ENCODE measurements around the gene TBC1D1. TPM values are rescaled to one million over a fixed set of nuclear protein-coding genes. Genes with fewer than 3 reads are reported as not detected.

The TBC1D1 gene
- total RNA-seq, 1 experiment from 2014 or later, result 97.1 TPM

GRCh38 chr4:38113551-38113950 is 222.7 kb downstream of the TBC1D1 start:
- DNase-seq (ENCODE audit: low read depth in 1 of 2, low spot score in 2 of 2), result no peak
- Histone ChIP-seq H3K9me3 (replicated peaks) (no peaks in the 10 kb centered on the region), H3K27ac (no peak overlapping the region), H3K36me3 (no peaks in the 10 kb centered on the region), H3K27me3 (replicated peaks) (no peaks in the 10 kb centered on the region), H3K4me3 (no peak overlapping the region), H3K4me1 (replicated peaks) (peaks cover 31% of the 10 kb centered on the region)

- H3K27me3 ChIP-seq (replicated peaks), result no peaks in the 10 kb centered on the region
- no peak for DNase-seq (ENCODE audit: low read depth in 1 of 2, low spot score in 2 of 2)
- H3K9me3 ChIP-seq (replicated peaks), result no peaks in the 10 kb centered on the region
- H3K4me3 ChIP-seq, result no peak overlapping the region
- peaks cover 28% of the 10 kb centered on the region for H3K4me1 ChIP-seq (replicated peaks)
- H3K27ac ChIP-seq, result no peak overlapping the region
- H3K36me3 ChIP-seq, result no peaks in the 10 kb centered on the region
Measured at GRCh38 chr4:38114386-38115150, 223.7 kb downstream of the TBC1D1 start.

GRCh38 chr4:38115601-38116000 is 224.7 kb downstream of the TBC1D1 start:
- H3K27ac ChIP-seq, result no peak overlapping the region
- H3K27me3 ChIP-seq (replicated peaks), result no peaks in the 10 kb centered on the region

GRCh38 chr4:38117591-38117990 is 226.7 kb downstream of the TBC1D1 start:
- Histone ChIP-seq H3K27ac (no peak overlapping the region), H3K4me3 (no peak overlapping the region), H3K27me3 (replicated peaks) (no peaks in the 10 kb centered on the region), H3K36me3 (no peaks in the 10 kb centered on the region), H3K9me3 (replicated peaks) (no peaks in the 10 kb centered on the region), H3K4me1 (replicated peaks) (peaks cover 17% of the 10 kb centered on the region)
- no peak for DNase-seq (ENCODE audit: low read depth in 1 of 2, low spot score in 2 of 2)

More at GRCh38 chr4:38115601-38116000, 224.7 kb downstream of the TBC1D1 start:
- H3K9me3 ChIP-seq (replicated peaks), result no peaks in the 10 kb centered on the region
- no peak for DNase-seq (ENCODE audit: low read depth in 1 of 2, low spot score in 2 of 2)
- peaks cover 28% of the 10 kb centered on the region for H3K4me1 ChIP-seq (replicated peaks)
- no peaks in the 10 kb centered on the region for H3K36me3 ChIP-seq
- no peak overlapping the region for H3K4me3 ChIP-seq

- Histone ChIP-seq H3K36me3 (0 out of 2 replicates have a peak, but pooled peaks cover 1% of the 10 kb centered on the region), H3K9me3 (replicated peaks) (no peaks in the 10 kb centered on the region), H3K4me1 (replicated peaks) (peaks cover 17% of the 10 kb centered on the region), H3K27ac (no peak overlapping the region), H3K4me3 (no peak overlapping the region), H3K27me3 (replicated peaks) (no peaks in the 10 kb centered on the region)
- DNase-seq (ENCODE audit: low read depth in 1 of 2, low spot score in 2 of 2), result peak; percentile 56 to 64
Measured at GRCh38 chr4:38119668-38120385, 228.9 kb downstream of the TBC1D1 start.

GRCh38 chr4:38120772-38121171 is 229.9 kb downstream of the TBC1D1 start:
- Histone ChIP-seq H3K27ac (no peak overlapping the region), H3K4me1 (replicated peaks) (peaks cover 17% of the 10 kb centered on the region), H3K36me3 (0 out of 2 replicates have a peak, but pooled peaks cover 3% of the 10 kb centered on the region), H3K9me3 (replicated peaks) (no peaks in the 10 kb centered on the region), H3K4me3 (no peak overlapping the region), H3K27me3 (replicated peaks) (no peaks in the 10 kb centered on the region)
- no peak for DNase-seq (ENCODE audit: low read depth in 1 of 2, low spot score in 2 of 2)

GRCh38 chr4:38122060-38122459 is 231.2 kb downstream of the TBC1D1 start:
- Histone ChIP-seq H3K4me3 (no peak overlapping the region), H3K4me1 (replicated peaks) (peaks cover 17% of the 10 kb centered on the region), H3K27me3 (replicated peaks) (no peaks in the 10 kb centered on the region), H3K9me3 (replicated peaks) (no peaks in the 10 kb centered on the region), H3K36me3 (peaks cover 6% of the 10 kb centered on the region; the same call in 1 of the 2 replicates), H3K27ac (no peak overlapping the region)
- DNase-seq (ENCODE audit: low read depth in 1 of 2, low spot score in 2 of 2), result no peak

- no peak for DNase-seq (ENCODE audit: low read depth in 1 of 2, low spot score in 2 of 2)
- Histone ChIP-seq H3K4me3 (no peak overlapping the region), H3K27me3 (replicated peaks) (no peaks in the 10 kb centered on the region), H3K4me1 (replicated peaks) (peaks cover 22% of the 10 kb centered on the region), H3K36me3 (peaks cover 6% of the 10 kb centered on the region; the same call in 1 of the 2 replicates), H3K9me3 (replicated peaks) (no peaks in the 10 kb centered on the region), H3K27ac (no peak overlapping the region)
Measured at GRCh38 chr4:38123555-38123954, 232.7 kb downstream of the TBC1D1 start.

- no peak for DNase-seq (ENCODE audit: low read depth in 1 of 2, low spot score in 2 of 2)
- Histone ChIP-seq H3K27me3 (replicated peaks) (no peaks in the 10 kb centered on the region), H3K4me3 (no peak overlapping the region), H3K9me3 (replicated peaks) (no peaks in the 10 kb centered on the region), H3K4me1 (replicated peaks) (peaks cover 24% of the 10 kb centered on the region), H3K36me3 (peaks cover 6% of the 10 kb centered on the region; the same call in 1 of the 2 replicates), H3K27ac (no peak overlapping the region)
Measured at GRCh38 chr4:38124961-38125360, 234.1 kb downstream of the TBC1D1 start.

GRCh38 chr4:38125816-38126215 is 234.9 kb downstream of the TBC1D1 start:
- H3K4me3 ChIP-seq, result no peak overlapping the region

GRCh38 chr4:38128478-38129459 is 237.9 kb downstream of the TBC1D1 start:
- Histone ChIP-seq H3K27ac (no peak overlapping the region), H3K9me3 (replicated peaks) (no peaks in the 10 kb centered on the region), H3K4me3 (no peak overlapping the region), H3K4me1 (replicated peaks) (peaks cover 27% of the 10 kb centered on the region), H3K36me3 (peaks cover 10% of the 10 kb centered on the region), H3K27me3 (replicated peaks) (no peaks in the 10 kb centered on the region)
- DNase-seq (ENCODE audit: low read depth in 1 of 2, low spot score in 2 of 2), result no peak

More at GRCh38 chr4:38125816-38126215, 234.9 kb downstream of the TBC1D1 start:
- peaks cover 16% of the 10 kb centered on the region for H3K4me1 ChIP-seq (replicated peaks)
- no peak for DNase-seq (ENCODE audit: low read depth in 1 of 2, low spot score in 2 of 2)
- H3K27me3 ChIP-seq (replicated peaks), result no peaks in the 10 kb centered on the region
- H3K9me3 ChIP-seq (replicated peaks), result no peaks in the 10 kb centered on the region
- H3K27ac ChIP-seq, result no peak overlapping the region
- peaks cover 6% of the 10 kb centered on the region; the same call in 1 of the 2 replicates for H3K36me3 ChIP-seq

GRCh38 chr4:38129460-38130227 is 238.8 kb downstream of the TBC1D1 start:
- Histone ChIP-seq H3K4me1 (replicated peaks) (peaks cover 27% of the 10 kb centered on the region), H3K36me3 (peaks cover 10% of the 10 kb centered on the region), H3K4me3 (no peak overlapping the region), H3K27me3 (replicated peaks) (no peaks in the 10 kb centered on the region), H3K27ac (no peak overlapping the region), H3K9me3 (replicated peaks) (no peaks in the 10 kb centered on the region)
- no peak for DNase-seq (ENCODE audit: low read depth in 1 of 2, low spot score in 2 of 2)

GRCh38 chr4:38130884-38131283 is 240.0 kb downstream of the TBC1D1 start:
- Histone ChIP-seq H3K4me3 (no peak overlapping the region), H3K27me3 (replicated peaks) (no peaks in the 10 kb centered on the region), H3K4me1 (replicated peaks) (peaks cover 27% of the 10 kb centered on the region), H3K9me3 (replicated peaks) (no peaks in the 10 kb centered on the region), H3K36me3 (peaks cover 8% of the 10 kb centered on the region), H3K27ac (no peak overlapping the region)
- DNase-seq (ENCODE audit: low read depth in 1 of 2, low spot score in 2 of 2), result no peak

All from SJSA1 (cell line).